Mesenchymal stem cell (in vitro differentiated cells and primary cell): ENCODE measurements around the gene AIFM3.
"Not testable (repeated sequence)": the region's sequence is repeated elsewhere in the genome, so short reads cannot be mapped to it uniquely, and the experiment has no call there.

ENCODE experiments used
- DNase-seq: peaks from one replicate; pipeline ENCODE4 v3.0.0-alpha.2; 2013
- H2AFZ ChIP-seq: one replicate; pipeline ENCODE4 v1.6.1; 2013; ENCODE audit warnings: low read depth, mild to moderate bottlenecking, control low read depth, inconsistent platforms, low read length, moderate library complexity
- H2AK5ac ChIP-seq: 2 replicates; pipeline ENCODE4 v1.6.1; 2013; ENCODE audit warnings: low read length, moderate library complexity, mild to moderate bottlenecking, inconsistent platforms; ENCODE audit not compliant: severe bottlenecking
- H2BK120ac ChIP-seq: one replicate; pipeline ENCODE4 v1.6.1; 2013; ENCODE audit warnings: low read depth, mild to moderate bottlenecking, inconsistent platforms, low read length, moderate library complexity
- H2BK12ac ChIP-seq, 2 experiments: one replicate each; pipeline ENCODE4 v1.6.1; 2013; ENCODE audit warnings: inconsistent platforms in 2 of 2, low read length in 2 of 2, mild to moderate bottlenecking in 2 of 2, moderate library complexity in 2 of 2, control low read depth in 1 of 2
- H2BK15ac ChIP-seq: one replicate; pipeline ENCODE4 v1.6.1; 2013; ENCODE audit warnings: mild to moderate bottlenecking, low read depth, inconsistent platforms; ENCODE audit not compliant: poor library complexity, severe bottlenecking
- H2BK5ac ChIP-seq: 2 replicates; pipeline ENCODE4 v1.6.1; 2013; ENCODE audit warnings: low read depth, mild to moderate bottlenecking, low read length, control low read depth, inconsistent platforms; ENCODE audit not compliant: poor library complexity, severe bottlenecking
- H3K14ac ChIP-seq, 2 experiments: one replicate each; pipeline ENCODE4 v1.6.1; 2013; ENCODE audit warnings: inconsistent platforms in 2 of 2, low read length in 2 of 2, control low read depth in 1 of 2, mild to moderate bottlenecking in 1 of 2, moderate library complexity in 1 of 2
- H3K18ac ChIP-seq, 2 experiments: one replicate each; pipeline ENCODE4 v1.6.1; 2013; ENCODE audit warnings: inconsistent platforms in 2 of 2, low read length in 2 of 2, control low read depth in 1 of 2, low read depth in 1 of 2, mild to moderate bottlenecking in 1 of 2
- H3K23ac ChIP-seq, 2 experiments: one replicate each; pipeline ENCODE4 v1.6.1; 2013; ENCODE audit warnings: inconsistent platforms in 2 of 2, low read length in 2 of 2, mild to moderate bottlenecking in 2 of 2, moderate library complexity in 2 of 2, control low read depth in 1 of 2
- H3K27ac ChIP-seq: 2 replicates; pipeline ENCODE4 v1.5.1; 2013; ENCODE audit warnings: mild to moderate bottlenecking, moderate library complexity, low read length, control low read depth, inconsistent platforms; ENCODE audit not compliant: poor library complexity, severe bottlenecking
- H3K27me3 ChIP-seq, 2 experiments: 2 replicates each; pipeline versions ENCODE4 v1.6.1 to v1.7.0; 2013; ENCODE audit warnings: low read length in 2 of 2, mild to moderate bottlenecking in 2 of 2, moderate library complexity in 2 of 2, control low read depth in 1 of 2, inconsistent platforms in 1 of 2; ENCODE audit not compliant: control insufficient read depth in 1 of 2, insufficient read depth in 1 of 2
- H3K36me3 ChIP-seq, 2 experiments: 2 replicates each; pipeline versions ENCODE4 v1.6.1 to v1.7.0; 2013; ENCODE audit warnings: low read length in 2 of 2, control low read depth in 1 of 2, inconsistent platforms in 1 of 2, low read depth in 1 of 2, mild to moderate bottlenecking in 1 of 2; ENCODE audit not compliant: insufficient read depth in 2 of 2, control insufficient read depth in 1 of 2
- H3K4ac ChIP-seq, 2 experiments: one replicate each; pipeline ENCODE4 v1.6.1; 2013; ENCODE audit warnings: inconsistent platforms in 2 of 2, low read length in 2 of 2, mild to moderate bottlenecking in 2 of 2, moderate library complexity in 2 of 2, control low read depth in 1 of 2, low read depth in 1 of 2
- H3K4me1 ChIP-seq: 2 replicates; pipeline ENCODE4 v1.6.1; 2013; ENCODE audit warnings: low read depth, low read length, control low read depth; ENCODE audit not compliant: control insufficient read depth, insufficient read depth
- H3K4me2 ChIP-seq: 2 replicates; pipeline ENCODE4 v1.6.1; 2013; ENCODE audit warnings: low read length, mild to moderate bottlenecking, inconsistent platforms; ENCODE audit not compliant: poor library complexity, severe bottlenecking
- H3K4me3 ChIP-seq, 2 experiments: 2 replicates each; pipeline versions ENCODE4 v1.5.1 to v1.7.0; 2013; ENCODE audit warnings: low read length in 2 of 2, mild to moderate bottlenecking in 2 of 2, control low read depth in 1 of 2, low read depth in 1 of 2; ENCODE audit not compliant: insufficient read depth in 1 of 2
- H3K79me1 ChIP-seq: replicated peaks from 2 replicates; pipeline ENCODE4 v1.6.1; 2013; ENCODE audit warnings: mild to moderate bottlenecking, control low read depth, low read length, inconsistent platforms; ENCODE audit not compliant: poor library complexity, severe bottlenecking
- H3K9ac ChIP-seq: 2 replicates; pipeline ENCODE4 v1.7.0; 2013; ENCODE audit warnings: mild to moderate bottlenecking, low read length, moderate library complexity
- H3K9me3 ChIP-seq: 2 replicates; pipeline ENCODE4 v1.7.0; 2013; ENCODE audit warnings: mild to moderate bottlenecking, low read length; ENCODE audit not compliant: control insufficient read depth
- H4K8ac ChIP-seq: one replicate; pipeline ENCODE4 v1.6.1; 2013; ENCODE audit warnings: inconsistent platforms, mild to moderate bottlenecking, low read length, moderate library complexity
- H4K91ac ChIP-seq: one replicate; pipeline ENCODE4 v1.6.1; 2013; ENCODE audit warnings: mild to moderate bottlenecking, low read length, inconsistent platforms
- WGBS: methylation state at CpG from one replicate; pipeline ENCODE4 v1.1.7; 2013; ENCODE audit warnings: mixed read lengths; 5-methylcytosine and 5-hydroxymethylcytosine counted together

The AIFM3 gene

DNA sequence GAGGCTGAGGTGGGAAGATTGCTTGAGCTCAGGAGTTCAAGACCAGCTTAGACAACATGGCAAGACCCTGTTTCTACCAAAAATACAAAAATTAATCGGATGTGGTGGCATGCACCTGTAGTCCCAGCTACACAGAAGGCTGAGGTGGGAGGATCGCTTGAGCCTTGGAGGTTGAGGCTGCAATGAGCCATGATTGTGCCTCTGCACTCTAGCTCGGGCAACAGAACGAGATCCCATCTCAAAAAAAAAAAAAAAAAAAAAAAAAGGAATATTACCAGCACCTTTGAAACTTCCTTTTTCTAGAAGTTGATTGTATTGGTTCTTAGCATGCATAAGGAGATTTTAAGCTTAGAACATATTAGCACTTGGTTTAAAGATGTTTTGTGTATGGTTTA lies 38.5 kb upstream of the AIFM3 start:
- WGBS: 100% methylated on average over 2 of the region's 4 CpGs
- Histone ChIP-seq H3K79me1 (no peaks in the 10 kb centered on the region), H3K4me1 (peaks cover 6% of the 10 kb centered on the region), H3K14ac (no peak overlapping the region), H3K27ac (no peak overlapping the region), H2BK5ac (no peak overlapping the region), H2BK120ac (no peak overlapping the region), H3K36me3 (peaks cover 0 to 8% of the 10 kb centered on the region in 2 experiments), H2BK15ac (no peak overlapping the region), H4K91ac (no peak overlapping the region), H2AK5ac (no peak overlapping the region), H3K4me2 (no peak overlapping the region), H3K23ac (no peak overlapping the region), H4K8ac (no peak overlapping the region), H3K9me3 (no peaks in the 10 kb centered on the region), H3K18ac (no peak overlapping the region), H3K27me3 (no peaks in the 10 kb centered on the region), H2BK12ac (no peak overlapping the region), H2AFZ (no peak overlapping the region), H3K9ac (no peak overlapping the region), H3K4ac (no peak overlapping the region), H3K4me3 (no peak overlapping the region)
- no peak for DNase-seq

GRCh38 chr22:20930004-20930403 lies 37.1 kb upstream of the AIFM3 start:
- H2BK120ac ChIP-seq: no peak overlapping the region
- peaks cover 4 to 21% of the 10 kb centered on the region in 2 experiments for H3K36me3 ChIP-seq
- 100% methylated on average over 1 of the region's 1 CpG for WGBS
- no peak overlapping the region for H2BK12ac ChIP-seq
- H3K14ac ChIP-seq: no peak overlapping the region
- H4K8ac ChIP-seq: no peak overlapping the region
- H3K4me1 ChIP-seq: peaks cover 4% of the 10 kb centered on the region
- no peak overlapping the region for H3K27ac ChIP-seq
- no peak overlapping the region for H3K4me3 ChIP-seq
- H3K4me2 ChIP-seq: no peak overlapping the region
- H3K9me3 ChIP-seq: no peaks in the 10 kb centered on the region
- no peak overlapping the region for H3K9ac ChIP-seq
- H3K79me1 ChIP-seq: no peaks in the 10 kb centered on the region
- H2AFZ ChIP-seq: no peak overlapping the region
- no peak overlapping the region for H2BK15ac ChIP-seq
- H2BK5ac ChIP-seq: no peak overlapping the region
- no peak overlapping the region for H3K23ac ChIP-seq
- no peak overlapping the region for H4K91ac ChIP-seq
- no peak overlapping the region for H2AK5ac ChIP-seq
- no peak for DNase-seq
- no peak overlapping the region for H3K4ac ChIP-seq
- H3K27me3 ChIP-seq: no peaks in the 10 kb centered on the region
- H3K18ac ChIP-seq: no peak overlapping the region

DNA sequence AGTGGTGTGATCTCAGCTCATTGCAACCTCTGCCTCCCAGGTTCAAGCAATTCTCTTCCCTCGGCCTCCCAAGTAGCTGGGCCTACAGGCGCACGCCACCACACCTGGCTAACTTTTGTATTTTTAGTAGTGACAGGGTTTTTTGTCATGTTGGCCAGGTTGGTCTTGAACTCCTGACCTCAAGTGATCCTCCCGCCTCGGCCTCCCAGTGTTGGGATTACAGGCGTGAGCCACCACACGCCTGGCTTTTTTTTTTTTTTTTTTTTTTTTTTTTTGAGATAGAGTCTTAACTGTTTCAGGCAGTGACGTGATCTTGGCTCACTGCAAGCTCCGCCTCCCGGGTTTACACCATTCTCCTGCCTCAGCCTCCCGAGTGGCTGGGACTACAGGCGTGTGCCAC lies 36.6 kb upstream of the AIFM3 start:
- not testable (repeated sequence) for H3K9me3 ChIP-seq

DNA sequence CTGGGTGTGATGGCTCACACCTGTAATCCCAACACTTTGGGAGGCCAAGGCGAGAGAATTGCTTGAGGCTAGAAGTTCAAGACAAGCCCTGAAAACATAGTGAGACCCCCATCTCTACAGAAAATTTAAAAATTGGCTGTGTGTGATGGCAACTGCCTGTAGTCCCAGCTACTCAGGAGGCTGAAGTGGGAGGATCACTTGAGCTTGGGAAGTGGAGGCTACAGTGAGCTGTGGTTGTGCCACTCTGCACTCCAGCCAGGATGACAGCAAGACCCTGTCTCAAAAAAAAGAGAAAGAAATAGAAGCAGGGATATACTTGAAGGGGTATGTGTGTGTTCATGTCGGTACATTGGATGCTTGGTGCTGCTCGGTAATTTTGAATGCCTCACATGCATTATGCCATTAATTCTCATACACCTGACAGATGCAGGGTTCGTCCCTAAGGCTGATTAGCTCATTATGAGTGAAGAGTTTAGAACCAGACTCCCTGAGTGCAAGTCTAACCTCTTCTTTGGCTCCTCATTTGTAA lies 35.9 kb upstream of the AIFM3 start:
- DNase-seq: no peak
- Histone ChIP-seq H3K4me2 (no peak overlapping the region), H2BK12ac (no peak overlapping the region), H3K27me3 (no peaks in the 10 kb centered on the region), H3K9me3 (no peaks in the 10 kb centered on the region), H3K4me3 (no peak overlapping the region), H2BK120ac (no peak overlapping the region), H3K23ac (no peak overlapping the region), H3K4me1 (peaks cover 2% of the 10 kb centered on the region), H3K18ac (no peak overlapping the region), H2BK5ac (no peak overlapping the region), H2AK5ac (no peak overlapping the region), H3K4ac (no peak overlapping the region), H4K91ac (no peak overlapping the region), H3K79me1 (no peaks in the 10 kb centered on the region), H3K36me3 (peaks cover 10 to 28% of the 10 kb centered on the region in 2 experiments), H4K8ac (no peak overlapping the region), H3K14ac (no peak overlapping the region), H3K27ac (no peak overlapping the region), H2AFZ (no peak overlapping the region), H2BK15ac (no peak overlapping the region), H3K9ac (no peak overlapping the region)
- 100% methylated on average over 2 of the region's 4 CpGs for WGBS

More for the DNA sequence above, 36.6 kb upstream of the AIFM3 start:
- not testable (repeated sequence) for H2AK5ac ChIP-seq, H2AFZ ChIP-seq, H3K4me2 ChIP-seq, H3K18ac ChIP-seq, H3K4me1 ChIP-seq, H3K9ac ChIP-seq, H3K27me3 ChIP-seq, H3K27ac ChIP-seq, H3K79me1 ChIP-seq, H3K23ac ChIP-seq, H3K14ac ChIP-seq, H3K4ac ChIP-seq, H4K91ac ChIP-seq, H2BK120ac ChIP-seq, H2BK5ac ChIP-seq, H2BK12ac ChIP-seq, DNase-seq, H3K4me3 ChIP-seq, H4K8ac ChIP-seq, H2BK15ac ChIP-seq
- H3K36me3 ChIP-seq: peaks cover 5 to 24% of the 10 kb centered on the region in 2 experiments
- 97% methylated on average over 11 of the region's 12 CpGs for WGBS
